Sigmoid colon (tissue), 4 donors: ENCODE measurements around the gene EMILIN2.

Source experiments
- CTCF ChIP-seq, 4 experiments: fragments of 450-650 bp in 3 of 4; fragments of 200-600 bp in 1 of 4; IDR thresholded peaks; one replicate each; pipeline ENCODE4 v1.5.1; 2016 to 2019; ENCODE audit warnings: antibody characterized with exemption in 4 of 4, mild to moderate bottlenecking in 3 of 4, moderate library complexity in 2 of 4
- POLR2A ChIP-seq, 2 donors: fragments of 450-650 bp; IDR thresholded peaks; one replicate each; pipeline ENCODE4 v1.6.1; 2016; ENCODE audit warnings: antibody characterized with exemption in 2 of 2, mild to moderate bottlenecking in 2 of 2, moderate library complexity in 2 of 2
- POLR2AphosphoS5 ChIP-seq, 4 donors: sonication (generic); formaldehyde crosslinking; IDR thresholded peaks; one replicate each; pipeline ENCODE4 v1.6.1; 2017; ENCODE audit warnings: antibody characterized with exemption in 4 of 4

DNA sequence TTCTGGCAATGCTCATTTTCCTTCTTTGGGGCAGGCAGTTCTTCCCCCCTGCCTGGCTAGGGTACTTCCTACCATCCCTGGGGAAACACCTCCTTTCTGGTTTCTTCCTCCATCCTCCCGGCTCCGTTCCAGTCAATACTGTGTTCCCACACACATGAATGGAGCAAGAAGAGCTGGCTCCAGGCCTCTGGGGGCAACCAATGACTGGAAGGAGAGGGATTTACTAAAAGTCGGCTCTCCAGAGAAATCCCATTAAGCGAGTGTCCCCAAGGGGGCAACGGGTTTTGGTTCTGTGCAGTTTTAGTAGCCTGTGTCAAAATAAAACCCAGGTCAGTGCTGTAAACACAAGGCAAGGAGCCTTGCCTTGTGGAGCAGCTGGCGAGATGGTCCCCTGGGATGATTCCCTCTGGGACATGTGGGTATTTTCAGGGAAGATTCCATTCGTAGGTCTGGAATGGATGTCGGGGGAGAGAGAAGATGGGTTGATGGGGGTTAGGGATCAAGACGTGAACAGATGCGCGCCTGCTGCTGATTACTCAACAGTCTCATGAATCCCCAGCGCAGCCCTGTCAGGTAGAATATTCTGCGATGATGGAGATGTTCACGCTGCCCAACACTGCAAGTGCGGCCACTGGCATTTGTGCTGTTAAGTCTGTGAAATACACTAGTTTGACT lies 32.0 kb downstream of the EMILIN2 start:
- TF ChIP-seq CTCF (IDR thresholded peaks at IDR 0.05), result no peak
- TF ChIP-seq POLR2AphosphoS5 (IDR thresholded peaks at IDR 0.05), result no peak
- TF ChIP-seq POLR2A (IDR thresholded peaks at IDR 0.05), result no peak
